DND-41 (cell line): Measurements from ENCODE around the gene BCL6.

Source experiments
- ATAC-seq: fragments of 200-7000 bp; cut with Tn5 transposase; 3 replicates; pipeline ENCODE4 v1.9.1; 2021; ENCODE audit warnings: low read depth; ENCODE audit not compliant: insufficient read depth
- DNase-seq: peaks from one replicate; pipeline ENCODE4 v3.0.0-alpha.2; 2020
- H2AFZ ChIP-seq: 2 replicates; pipeline ENCODE4 v1.6.0; 2012; ENCODE audit warnings: low read depth, low read length
- H3K27ac ChIP-seq: 2 replicates; pipeline ENCODE4 v1.5.1; 2012; ENCODE audit warnings: low read length, inconsistent platforms
- H3K27me3 ChIP-seq: fragments of 200-600 bp; sonication (generic); 2 replicates; pipeline ENCODE4 v1.6.0; 2012; ENCODE audit warnings: low read length, mild to moderate bottlenecking, inconsistent platforms; ENCODE audit not compliant: insufficient read depth, poor library complexity
- H3K36me3 ChIP-seq: 2 replicates; pipeline ENCODE4 v1.5.1; 2012; ENCODE audit warnings: low read length, inconsistent platforms; ENCODE audit not compliant: insufficient read depth
- H3K4me1 ChIP-seq: 2 replicates; pipeline ENCODE4 v1.5.1; 2012; ENCODE audit warnings: mild to moderate bottlenecking, low read length; ENCODE audit not compliant: insufficient read depth
- H3K4me2 ChIP-seq: 2 replicates; pipeline ENCODE4 v1.6.0; 2012; ENCODE audit warnings: mild to moderate bottlenecking, moderate library complexity, low read length, inconsistent platforms; ENCODE audit not compliant: insufficient read depth
- H3K4me3 ChIP-seq, 2 experiments: fragments of 200-600 bp in 1 of 2; shearing (Covaris generic) in 1 of 2; 2 replicates each; pipeline ENCODE4 v1.5.1; 2012 to 2016; ENCODE audit warnings: inconsistent platforms in 2 of 2, low read length in 2 of 2, mild to moderate bottlenecking in 2 of 2, low read depth in 1 of 2, moderate library complexity in 1 of 2
- H3K79me2 ChIP-seq: 2 replicates; pipeline ENCODE4 v1.6.0; 2012; ENCODE audit warnings: low read length, inconsistent platforms; ENCODE audit not compliant: insufficient read depth
- H3K9ac ChIP-seq: 2 replicates; pipeline ENCODE4 v1.6.0; 2012; ENCODE audit warnings: low read depth, mild to moderate bottlenecking, inconsistent platforms, low read length, moderate library complexity
- H3K9me3 ChIP-seq: 2 replicates; pipeline ENCODE4 v1.5.1; 2012; ENCODE audit warnings: low read length, moderate library complexity, mild to moderate bottlenecking, inconsistent platforms; ENCODE audit not compliant: insufficient read depth, severe bottlenecking
- H4K20me1 ChIP-seq: 2 replicates; pipeline ENCODE4 v1.6.0; 2012; ENCODE audit warnings: low read length; ENCODE audit not compliant: insufficient read depth
- EZH2 ChIP-seq: IDR thresholded peaks from 3 replicates; pipeline ENCODE4 v1.6.1; 2012; ENCODE audit warnings: borderline replicate concordance, low read depth, mild to moderate bottlenecking, moderate library complexity, low read length, inconsistent platforms; ENCODE audit not compliant: severe bottlenecking
- TF ChIP-seq, protein P1 (sequence below): IDR thresholded peaks from 2 replicates; pipeline ENCODE4 v1.5.1; 2012; ENCODE audit warnings: borderline replicate concordance, low read length, moderate library complexity, mild to moderate bottlenecking; ENCODE audit not compliant: poor library complexity, severe bottlenecking; ENCODE audit errors: extremely low read depth

BCL6 gene

DNA sequence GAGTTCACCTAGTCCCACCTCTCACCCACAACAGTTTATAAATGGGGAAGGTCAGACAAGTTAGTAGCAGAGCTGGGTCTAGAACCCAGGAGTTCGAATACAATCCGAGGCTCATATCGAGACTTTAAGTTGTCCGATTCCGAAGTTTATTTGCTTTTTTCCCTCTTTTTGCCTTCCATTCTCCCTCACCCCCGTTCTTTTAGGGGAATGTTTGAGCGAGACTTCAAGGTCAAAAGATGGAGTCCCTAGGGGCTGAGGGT is 7.3 kb downstream of the BCL6 start:
- Histone ChIP-seq H3K4me2 (peak overlapping the region; percentile 89), H2AFZ (peak overlapping the region; percentile 94), H3K36me3 (peaks cover 5% of the 10 kb centered on the region), H4K20me1 (no peaks in the 10 kb centered on the region), H3K4me3 (peak overlapping the region; percentile 54 to 75), H3K9ac (peak overlapping the region; percentile 99), H3K4me1 (peaks cover 50% of the 10 kb centered on the region), H3K27ac (peak overlapping the region; percentile 99), H3K27me3 (no peaks in the 10 kb centered on the region), H3K79me2 (peaks cover 26% of the 10 kb centered on the region), H3K9me3 (no peaks in the 10 kb centered on the region)
- no peak for TF ChIP-seq EZH2
- TF ChIP-seq, protein P1, sequence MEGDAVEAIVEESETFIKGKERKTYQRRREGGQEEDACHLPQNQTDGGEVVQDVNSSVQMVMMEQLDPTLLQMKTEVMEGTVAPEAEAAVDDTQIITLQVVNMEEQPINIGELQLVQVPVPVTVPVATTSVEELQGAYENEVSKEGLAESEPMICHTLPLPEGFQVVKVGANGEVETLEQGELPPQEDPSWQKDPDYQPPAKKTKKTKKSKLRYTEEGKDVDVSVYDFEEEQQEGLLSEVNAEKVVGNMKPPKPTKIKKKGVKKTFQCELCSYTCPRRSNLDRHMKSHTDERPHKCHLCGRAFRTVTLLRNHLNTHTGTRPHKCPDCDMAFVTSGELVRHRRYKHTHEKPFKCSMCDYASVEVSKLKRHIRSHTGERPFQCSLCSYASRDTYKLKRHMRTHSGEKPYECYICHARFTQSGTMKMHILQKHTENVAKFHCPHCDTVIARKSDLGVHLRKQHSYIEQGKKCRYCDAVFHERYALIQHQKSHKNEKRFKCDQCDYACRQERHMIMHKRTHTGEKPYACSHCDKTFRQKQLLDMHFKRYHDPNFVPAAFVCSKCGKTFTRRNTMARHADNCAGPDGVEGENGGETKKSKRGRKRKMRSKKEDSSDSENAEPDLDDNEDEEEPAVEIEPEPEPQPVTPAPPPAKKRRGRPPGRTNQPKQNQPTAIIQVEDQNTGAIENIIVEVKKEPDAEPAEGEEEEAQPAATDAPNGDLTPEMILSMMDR = no peak
- ATAC-seq = no peak
- DNase-seq = no peak

DNA sequence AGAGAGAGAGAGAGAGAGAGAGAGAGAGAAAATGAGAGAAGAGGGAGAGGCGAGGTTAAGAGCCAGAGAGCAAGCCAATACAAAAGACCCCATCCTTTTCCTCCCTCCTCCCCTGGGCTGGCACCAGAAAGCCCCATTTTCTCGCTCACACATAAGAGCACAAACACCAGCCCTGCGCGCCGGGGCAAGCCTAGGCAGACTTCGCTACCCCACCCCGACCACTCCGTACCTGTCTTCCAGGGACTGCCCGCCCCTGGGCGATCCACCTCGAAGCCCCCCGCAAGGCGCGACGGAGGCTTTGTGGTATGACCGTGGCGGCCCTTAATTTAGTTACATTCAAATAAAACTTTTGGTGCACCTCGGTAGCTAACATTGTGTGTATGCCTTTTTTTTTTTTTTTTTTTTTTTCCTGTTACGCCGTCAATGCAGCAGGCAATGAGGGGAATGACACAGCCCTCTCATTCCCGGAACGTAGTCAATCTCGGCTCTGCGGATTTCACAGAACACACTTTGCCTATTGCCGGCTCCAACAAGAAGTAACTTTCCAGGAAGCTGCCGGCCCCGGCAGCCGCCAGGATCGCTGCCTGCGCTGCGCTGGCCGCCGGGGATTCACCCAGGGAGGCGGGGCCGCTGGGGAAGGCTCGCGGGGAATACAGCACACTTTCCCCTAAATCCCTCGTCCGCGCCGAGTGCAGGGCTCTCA is 7.7 kb downstream of the BCL6 start:
- H3K27me3 ChIP-seq = no peaks in the 10 kb centered on the region
- H3K36me3 ChIP-seq = peaks cover 5% of the 10 kb centered on the region
- TF ChIP-seq EZH2 = no peak
- TF ChIP-seq, protein P1 = no peak
- H3K9ac ChIP-seq = peak overlapping the region; percentile 99
- no peaks in the 10 kb centered on the region for H4K20me1 ChIP-seq
- peak overlapping the region; percentile 89 for H3K4me2 ChIP-seq
- H3K4me1 ChIP-seq = peaks cover 47% of the 10 kb centered on the region
- ATAC-seq (peak; percentile 5; the same call in 1 of the 3 replicates), DNase-seq (peak; percentile 62)
- H3K4me3 ChIP-seq = peak overlapping the region; percentile 54 to 75
- H2AFZ ChIP-seq = peak overlapping the region; percentile 94
- peaks cover 21% of the 10 kb centered on the region for H3K79me2 ChIP-seq
- peak overlapping the region; percentile 99 for H3K27ac ChIP-seq
- no peaks in the 10 kb centered on the region for H3K9me3 ChIP-seq

DNA sequence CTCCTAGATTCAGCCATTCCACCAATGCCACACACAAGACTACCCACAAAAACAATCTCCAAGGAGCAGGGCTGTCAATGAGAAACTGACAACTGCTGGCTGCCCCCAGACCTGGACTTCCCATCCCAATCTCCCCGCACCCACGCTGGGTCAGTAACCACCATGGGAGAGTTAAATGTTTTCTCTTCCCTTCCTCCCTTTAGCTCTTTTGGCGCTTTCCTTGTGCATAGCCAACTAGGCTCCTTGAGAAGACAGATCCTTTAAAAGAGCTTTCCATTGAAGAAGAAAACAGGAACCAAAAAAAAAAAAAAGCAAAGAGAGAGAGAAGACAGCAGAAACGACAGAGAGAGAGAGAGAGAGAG is 8.3 kb downstream of the BCL6 start:
- H3K36me3 ChIP-seq = peaks cover 5% of the 10 kb centered on the region
- no peaks in the 10 kb centered on the region for H3K9me3 ChIP-seq
- no peak for DNase-seq
- H3K4me1 ChIP-seq = peaks cover 42% of the 10 kb centered on the region
- no peaks in the 10 kb centered on the region for H4K20me1 ChIP-seq
- TF ChIP-seq, protein P1 = no peak
- TF ChIP-seq EZH2 = no peak
- peak overlapping the region; percentile 89 for H3K4me2 ChIP-seq
- no peaks in the 10 kb centered on the region for H3K27me3 ChIP-seq
- peak overlapping the region; percentile 99 for H3K9ac ChIP-seq
- H3K27ac ChIP-seq = no peak overlapping the region
- no peak for ATAC-seq
- H3K79me2 ChIP-seq = peaks cover 16% of the 10 kb centered on the region
- H2AFZ ChIP-seq = peak overlapping the region; percentile 94
- H3K4me3 ChIP-seq = peak overlapping the region; percentile 54 to 75; a peak in 3 of 4 replicates
